Central memory CD8-positive, alpha-beta T cell (primary cell): ENCODE results near the gene CBX7.

Experiments used
- ATAC-seq: fragments of 150-1000 bp; cut with Tn5 transposase; replicated peaks from 2 replicates; pipeline ENCODE4 v1.10.0; 2022; ENCODE audit warnings: mild to moderate bottlenecking, moderate FRiP score, moderate number of reproducible peaks; ENCODE audit not compliant: poor library complexity, severe bottlenecking; ENCODE audit errors: extremely low read depth
- DNase-seq, 2 donors: peaks; one replicate each; pipeline ENCODE4 v3.0.0; 2021; ENCODE audit warnings: low spot score in 2 of 2
- H3K27ac Mint-ChIP-seq: one replicate; pipeline ENCODE4 v1.8.0; 2022; ENCODE audit warnings: low read depth, mild to moderate bottlenecking, moderate library complexity, mixed read lengths
- H3K27me3 Mint-ChIP-seq: one replicate; pipeline ENCODE4 v1.8.0; 2022; ENCODE audit warnings: mixed read lengths
- H3K36me3 Mint-ChIP-seq: one replicate; pipeline ENCODE4 v1.8.0; 2022; ENCODE audit warnings: mild to moderate bottlenecking, moderate library complexity, mixed read lengths; ENCODE audit not compliant: insufficient read depth
- H3K4me1 Mint-ChIP-seq: one replicate; pipeline ENCODE4 v1.8.0; 2022; ENCODE audit warnings: mixed read lengths
- H3K4me3 Mint-ChIP-seq: one replicate; pipeline ENCODE4 v1.8.0; 2022; ENCODE audit warnings: mild to moderate bottlenecking, moderate library complexity, mixed read lengths
- H3K9me3 Mint-ChIP-seq: one replicate; pipeline ENCODE4 v1.8.0; 2022; ENCODE audit warnings: mixed read lengths

Gene CBX7

DNA sequence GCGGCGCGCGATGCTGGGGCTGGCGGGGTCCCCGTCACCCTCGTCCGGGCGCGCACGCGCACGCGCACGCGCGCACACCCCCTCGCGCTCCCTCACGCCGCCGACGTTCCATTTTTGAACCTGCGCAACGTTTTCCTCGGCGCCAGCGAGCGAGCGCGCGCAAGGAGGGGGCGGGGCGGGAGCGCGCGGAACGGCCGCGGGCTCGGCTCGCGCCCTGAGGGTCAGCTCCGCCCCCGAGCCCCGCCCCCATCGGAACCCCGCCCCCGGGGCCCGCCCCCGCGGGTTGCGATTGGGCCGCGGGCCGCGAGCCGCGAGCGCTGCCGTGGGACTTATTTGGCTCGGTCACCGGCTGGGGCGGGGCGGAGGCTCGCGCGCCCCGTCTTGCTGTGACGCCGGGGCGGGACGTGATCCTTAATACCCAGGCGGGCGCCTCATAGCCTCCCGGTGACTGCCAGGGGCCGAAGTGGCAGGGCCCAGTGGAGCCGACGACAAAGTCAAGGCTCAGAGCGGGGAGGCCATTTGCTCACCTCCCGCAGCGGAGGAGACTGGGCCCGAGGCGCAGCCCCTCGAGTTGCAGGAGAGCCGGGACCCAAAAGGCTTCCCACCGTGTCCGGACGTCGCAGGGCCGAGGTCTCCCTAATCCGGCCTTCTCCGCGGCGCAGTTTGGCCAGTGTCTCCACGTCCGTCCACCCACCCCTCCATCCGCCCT, at the start of gene CBX7:
CBX7 (minus strand) TSS at position 170 of the 709 bp plus-strand sequence. CDS start 236 bp downstream, outside the sequence.
- H3K27me3 Mint-ChIP-seq: peaks cover 17% of the 10 kb centered on the region
- H3K4me3 Mint-ChIP-seq: peak within 1 kb of the TSS; percentile 95
- peak within 1 kb of the TSS; percentile 94 for H3K27ac Mint-ChIP-seq
- peaks cover 41% of the 10 kb centered on the region for H3K4me1 Mint-ChIP-seq
- ATAC-seq: peak; percentile 84
- no peaks in the 10 kb centered on the region for H3K36me3 Mint-ChIP-seq
- DNase-seq: peak; percentile 83 to 90
- H3K9me3 Mint-ChIP-seq: no peaks in the 10 kb centered on the region

DNA sequence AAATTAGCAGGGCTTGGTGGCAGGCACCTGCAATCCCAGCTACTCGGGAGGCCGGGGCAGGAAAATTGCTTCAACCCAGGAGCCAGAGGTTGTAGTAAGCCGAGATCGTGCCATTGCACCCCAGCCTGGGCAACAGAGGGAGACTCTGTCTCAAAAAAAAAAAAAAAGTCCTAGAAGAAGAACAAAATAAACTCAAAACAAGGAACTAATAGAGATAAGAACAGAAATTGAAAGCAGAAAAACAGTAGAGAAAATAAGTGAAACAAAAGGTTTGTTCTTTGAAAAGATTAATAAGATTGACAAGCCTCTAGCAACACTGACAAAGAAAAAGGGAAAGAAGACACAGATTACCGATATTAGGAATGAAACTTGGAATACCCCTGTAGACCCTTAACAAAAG, 45.1 kb upstream of the CBX7 start:
- Mint-ChIP-seq H3K36me3 (peaks cover 6% of the 10 kb centered on the region), H3K9me3 (no peaks in the 10 kb centered on the region)
- ATAC-seq: no peak

DNA sequence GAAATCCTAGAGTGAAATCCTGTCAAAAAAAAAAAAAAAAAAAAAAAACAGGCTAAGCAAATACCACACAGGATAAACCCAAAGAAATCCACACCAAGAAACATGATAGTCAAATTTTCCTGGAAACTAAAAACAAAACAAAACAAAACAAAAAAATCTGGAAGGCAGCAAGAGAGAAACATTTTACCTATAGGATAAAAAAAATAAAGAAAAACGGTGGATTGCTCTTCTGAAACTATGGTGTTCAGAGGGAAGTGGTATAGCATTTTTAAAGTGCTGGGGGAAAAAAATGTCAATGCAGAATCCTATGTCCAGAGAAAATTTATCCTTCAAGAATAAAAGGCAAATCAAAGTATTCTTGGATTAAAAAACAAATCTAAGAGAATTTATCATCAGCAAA, 41.6 kb upstream of the CBX7 start:
- DNase-seq: no peak
- Mint-ChIP-seq H3K9me3 (no peaks in the 10 kb centered on the region), H3K4me1 (no peaks in the 10 kb centered on the region), H3K27me3 (no peaks in the 10 kb centered on the region), H3K4me3 (no peak overlapping the region), H3K36me3 (peaks cover 7% of the 10 kb centered on the region), H3K27ac (peak overlapping the region; percentile 19)
- ATAC-seq: no peak

More for the DNA sequence above, 45.1 kb upstream of the CBX7 start:
- H3K4me1 Mint-ChIP-seq: no peaks in the 10 kb centered on the region
- DNase-seq: no peak
- H3K27me3 Mint-ChIP-seq: no peaks in the 10 kb centered on the region
- H3K27ac Mint-ChIP-seq: peak overlapping the region; percentile 54
- no peak overlapping the region for H3K4me3 Mint-ChIP-seq

DNA sequence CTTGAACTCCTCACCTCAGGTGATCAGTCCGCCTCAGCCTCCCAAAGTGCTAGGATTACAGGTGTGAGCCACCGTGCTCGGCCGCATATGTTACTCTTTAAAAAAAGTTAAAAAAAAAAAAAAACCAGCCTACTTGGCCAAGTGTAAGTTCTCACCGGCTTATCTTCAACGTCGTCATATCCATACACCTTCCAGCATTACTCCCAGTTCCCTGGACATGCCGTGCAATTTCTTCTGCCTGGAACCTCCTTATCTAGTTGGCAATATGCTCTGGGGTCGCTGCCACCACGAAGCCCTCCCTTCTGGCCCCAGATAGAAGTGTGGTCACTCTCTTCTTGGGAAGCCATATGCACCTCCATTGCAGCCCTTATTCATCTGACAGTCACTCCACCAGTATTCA, 36.3 kb upstream of the CBX7 start:
- no peaks in the 10 kb centered on the region for H3K4me1 Mint-ChIP-seq
- H3K4me3 Mint-ChIP-seq: no peak overlapping the region
- no peak overlapping the region for H3K27ac Mint-ChIP-seq
- H3K27me3 Mint-ChIP-seq: no peaks in the 10 kb centered on the region
- no peak for DNase-seq
- peaks cover 1% of the 10 kb centered on the region for H3K36me3 Mint-ChIP-seq
- H3K9me3 Mint-ChIP-seq: no peaks in the 10 kb centered on the region
- ATAC-seq: no peak

DNA sequence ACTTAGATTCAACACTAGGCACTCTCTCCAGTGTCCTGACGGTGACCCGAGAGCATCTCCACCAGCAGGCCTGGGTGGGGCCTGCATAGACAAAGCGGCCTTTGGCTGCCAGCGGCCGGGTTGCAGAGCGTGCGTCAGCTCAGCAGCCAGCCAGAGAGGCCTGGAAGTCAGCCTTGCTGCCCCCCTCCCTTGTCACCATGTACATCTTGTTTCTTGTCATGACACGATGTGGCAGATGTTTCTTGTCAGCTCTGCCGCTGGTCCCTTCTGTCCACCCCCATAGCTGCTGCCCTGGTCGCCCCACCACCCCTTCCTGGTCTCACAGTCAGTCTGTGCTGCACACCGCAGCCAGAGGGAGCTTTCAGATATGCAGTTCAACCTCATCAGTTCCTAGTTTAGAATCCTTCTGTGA, 33.1 kb upstream of the CBX7 start:
- ATAC-seq: no peak
- no peak overlapping the region for H3K4me3 Mint-ChIP-seq
- H3K27me3 Mint-ChIP-seq: no peaks in the 10 kb centered on the region
- no peak for DNase-seq
- no peak overlapping the region for H3K27ac Mint-ChIP-seq
- H3K4me1 Mint-ChIP-seq: peaks cover 17% of the 10 kb centered on the region
- no peaks in the 10 kb centered on the region for H3K9me3 Mint-ChIP-seq
- H3K36me3 Mint-ChIP-seq: no peaks in the 10 kb centered on the region

DNA sequence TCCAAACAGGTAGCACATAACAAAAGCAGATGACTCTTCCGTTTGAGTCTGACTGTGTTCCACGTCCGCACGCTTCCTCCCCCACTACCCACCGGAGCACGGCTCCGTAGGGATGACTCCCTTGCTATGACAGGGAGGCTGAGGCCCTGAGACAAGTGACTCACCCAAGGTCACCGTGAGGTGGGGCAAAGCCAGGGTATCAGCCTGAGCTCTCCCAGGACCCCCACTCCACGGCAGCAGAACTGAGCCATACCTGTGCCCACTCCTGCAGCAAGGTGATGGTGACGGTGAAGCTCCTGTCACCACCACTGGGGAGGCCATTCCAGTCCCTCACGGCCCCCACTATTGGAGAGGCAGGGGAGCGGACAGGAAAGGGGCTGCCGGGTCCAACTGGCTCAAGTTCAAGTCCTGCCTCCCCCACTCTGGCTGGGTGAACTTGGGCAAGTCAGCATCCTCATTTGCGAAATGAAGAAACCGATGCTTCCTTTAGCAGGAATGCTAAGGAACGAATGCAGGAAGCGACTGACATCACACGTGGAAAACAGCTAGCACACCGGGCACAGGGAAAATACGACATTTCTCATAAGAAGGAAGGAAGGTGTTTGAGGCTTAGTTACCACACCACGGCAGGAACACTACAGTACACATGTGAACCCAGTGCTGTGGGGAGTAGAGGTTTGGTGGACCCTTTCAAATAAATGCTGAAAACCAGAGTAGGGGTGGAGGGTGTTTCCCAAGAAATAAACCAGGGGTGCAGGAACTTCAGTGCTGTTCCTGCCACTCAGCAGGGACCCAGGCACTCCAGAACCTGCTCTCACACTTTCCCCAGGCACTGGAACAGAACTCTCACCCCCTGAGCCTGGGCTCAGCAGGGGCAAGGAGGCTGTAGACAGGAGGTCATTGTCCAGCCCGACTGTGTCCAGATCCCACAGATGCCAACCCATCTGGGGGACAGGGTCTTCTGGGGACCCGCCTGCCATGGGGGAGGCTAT, 32.4 kb upstream of the CBX7 start:
- H3K27me3 Mint-ChIP-seq: no peaks in the 10 kb centered on the region
- ATAC-seq: no peak

DNA sequence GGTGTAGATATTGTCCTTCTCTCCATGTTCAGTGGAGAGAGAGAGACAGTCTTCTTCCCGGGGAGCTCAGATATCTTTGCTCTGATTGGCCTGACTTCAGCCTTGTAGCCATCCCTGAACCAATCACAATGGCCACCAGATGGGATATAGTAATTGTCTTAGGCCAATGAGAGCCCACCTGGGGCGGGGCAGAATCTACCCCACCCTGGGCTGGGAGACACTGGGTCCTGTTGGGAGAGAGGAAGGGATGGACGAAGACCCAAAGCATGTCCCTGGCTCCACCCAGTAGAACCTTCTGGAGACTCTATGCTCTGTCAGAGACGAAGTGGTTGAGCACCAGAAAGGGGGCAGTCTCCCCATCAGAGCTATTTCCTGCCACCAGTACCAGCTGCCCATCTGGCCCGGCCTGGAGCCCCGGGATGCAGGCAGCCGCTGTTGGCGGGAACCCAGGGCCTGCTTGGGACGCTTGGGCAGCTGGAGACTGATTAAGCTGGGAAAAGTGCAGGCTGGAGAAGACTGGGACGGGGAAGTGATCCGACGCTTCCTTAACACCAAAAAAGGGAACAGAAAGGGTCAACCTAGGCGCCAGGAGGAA, 31.6 kb upstream of the CBX7 start:
- DNase-seq: no peak
- H3K27ac Mint-ChIP-seq: no peak overlapping the region
- no peaks in the 10 kb centered on the region for H3K9me3 Mint-ChIP-seq
- no peak for ATAC-seq
- H3K36me3 Mint-ChIP-seq: no peaks in the 10 kb centered on the region
- no peaks in the 10 kb centered on the region for H3K27me3 Mint-ChIP-seq
- no peak overlapping the region for H3K4me3 Mint-ChIP-seq
- peaks cover 25% of the 10 kb centered on the region for H3K4me1 Mint-ChIP-seq

More for the DNA sequence above, 32.4 kb upstream of the CBX7 start:
- Mint-ChIP-seq H3K27ac (no peak overlapping the region), H3K4me3 (no peak overlapping the region), H3K4me1 (peaks cover 19% of the 10 kb centered on the region), H3K9me3 (no peaks in the 10 kb centered on the region), H3K36me3 (no peaks in the 10 kb centered on the region)
- DNase-seq: no peak

DNA sequence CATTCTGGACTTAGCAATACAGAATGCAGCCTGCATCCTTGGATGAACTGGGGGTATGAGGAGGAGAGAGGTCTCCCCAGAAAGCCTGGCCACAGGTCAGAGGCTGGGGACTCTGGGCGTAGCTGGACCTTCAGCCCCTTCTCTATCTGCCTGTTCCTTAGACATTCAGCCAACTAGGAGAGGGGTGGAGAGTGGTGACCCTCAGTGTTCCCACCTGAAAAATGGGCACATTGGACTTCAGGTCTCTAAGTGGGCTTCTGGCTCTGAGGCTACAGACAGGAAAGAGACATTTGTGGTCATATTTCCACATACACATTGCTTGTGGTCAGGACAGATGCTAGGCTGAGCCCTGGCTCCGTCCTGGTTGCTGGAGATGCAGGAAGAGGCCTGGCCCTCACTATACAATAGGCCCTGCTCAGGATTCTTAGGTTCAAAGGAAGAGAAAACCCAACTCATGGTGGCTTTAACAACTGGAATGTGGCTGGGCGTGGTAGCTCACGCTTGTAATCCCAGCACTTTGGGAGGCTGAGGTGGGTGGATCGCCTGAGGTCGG, 30.1 kb upstream of the CBX7 start:
- H3K4me1 Mint-ChIP-seq: peaks cover 40% of the 10 kb centered on the region
- ATAC-seq (no peak), DNase-seq (no peak)
- H3K27me3 Mint-ChIP-seq: no peaks in the 10 kb centered on the region
- H3K27ac Mint-ChIP-seq: no peak overlapping the region
- H3K4me3 Mint-ChIP-seq: no peak overlapping the region
- H3K9me3 Mint-ChIP-seq: no peaks in the 10 kb centered on the region
- H3K36me3 Mint-ChIP-seq: no peaks in the 10 kb centered on the region

DNA sequence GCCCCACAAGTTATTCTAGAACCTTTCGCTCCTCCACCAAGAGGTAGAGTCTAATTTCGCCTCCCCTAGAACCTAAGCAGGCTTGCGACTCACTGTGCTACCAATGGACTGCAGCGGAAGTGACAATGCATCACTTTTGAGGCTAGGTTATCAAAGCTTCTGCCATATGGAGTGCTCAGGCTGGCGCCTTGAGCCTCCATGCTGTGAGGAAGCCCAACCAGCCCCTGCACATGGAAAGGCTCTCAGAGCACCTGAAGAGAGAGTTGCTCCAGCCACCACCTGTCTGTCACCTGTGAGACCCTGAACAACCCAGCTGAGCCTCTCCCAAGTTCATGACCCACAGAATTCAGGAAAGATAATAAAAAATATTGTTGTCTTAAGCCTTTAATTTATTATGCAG, 29.3 kb upstream of the CBX7 start:
- Mint-ChIP-seq H3K4me3 (no peak overlapping the region), H3K4me1 (peaks cover 45% of the 10 kb centered on the region), H3K27me3 (no peaks in the 10 kb centered on the region), H3K36me3 (peaks cover under 1% of the 10 kb centered on the region), H3K27ac (no peak overlapping the region), H3K9me3 (no peaks in the 10 kb centered on the region)
- ATAC-seq (no peak), DNase-seq (no peak)

DNA sequence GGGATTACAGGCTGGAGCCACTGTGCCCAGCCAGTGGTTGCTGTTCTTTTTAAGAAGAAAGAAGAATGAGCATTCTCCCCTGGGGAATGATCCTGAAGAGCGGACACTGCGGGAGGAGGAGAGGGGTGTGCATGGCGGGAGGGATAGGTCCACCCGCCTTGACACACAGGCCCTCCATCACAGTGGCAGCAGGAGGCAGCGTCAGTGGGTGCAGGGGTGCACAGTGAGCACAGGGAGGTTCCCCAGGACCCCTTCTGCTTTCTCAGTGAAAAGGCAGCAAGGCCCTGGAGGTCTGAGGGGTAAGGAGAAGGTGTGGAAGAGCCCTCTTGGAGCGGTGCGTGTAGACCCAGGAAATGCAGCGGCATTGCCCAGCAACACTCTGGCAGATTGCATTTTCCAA, 28.9 kb upstream of the CBX7 start:
- Mint-ChIP-seq H3K4me1 (peaks cover 45% of the 10 kb centered on the region), H3K27me3 (no peaks in the 10 kb centered on the region), H3K4me3 (no peak overlapping the region), H3K27ac (no peak overlapping the region), H3K36me3 (peaks cover 4% of the 10 kb centered on the region), H3K9me3 (no peaks in the 10 kb centered on the region)
- DNase-seq (no peak), ATAC-seq (no peak)

DNA sequence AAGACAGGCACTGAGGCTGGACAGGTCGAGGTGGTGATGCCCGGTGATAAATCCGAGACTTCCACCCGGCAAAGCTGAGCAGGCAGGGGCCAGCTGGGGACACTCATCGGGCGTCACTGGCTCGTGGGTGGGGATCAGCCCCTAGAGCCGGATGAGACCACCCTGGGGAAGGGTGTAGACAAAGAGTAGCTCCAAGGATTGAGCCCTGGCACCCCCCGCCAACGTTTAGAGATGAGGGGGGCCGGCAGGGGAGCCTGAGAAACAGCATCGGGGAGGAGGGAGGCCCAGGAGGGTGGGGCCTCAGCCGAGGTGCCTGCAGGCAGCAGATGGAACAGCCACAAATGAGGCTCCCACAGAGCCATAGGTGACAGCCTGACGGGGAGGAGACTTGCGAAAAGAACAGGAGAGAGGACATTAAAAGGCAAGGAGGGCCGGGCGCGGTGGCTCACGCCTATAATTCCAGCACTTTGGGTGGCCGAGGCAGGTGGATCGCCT, 27.4 kb upstream of the CBX7 start:
- Mint-ChIP-seq H3K4me3 (no peak overlapping the region), H3K4me1 (peaks cover 54% of the 10 kb centered on the region), H3K9me3 (no peaks in the 10 kb centered on the region), H3K27me3 (no peaks in the 10 kb centered on the region), H3K27ac (peak overlapping the region; percentile 71), H3K36me3 (peaks cover 6% of the 10 kb centered on the region)
- ATAC-seq (no peak), DNase-seq (no peak)

DNA sequence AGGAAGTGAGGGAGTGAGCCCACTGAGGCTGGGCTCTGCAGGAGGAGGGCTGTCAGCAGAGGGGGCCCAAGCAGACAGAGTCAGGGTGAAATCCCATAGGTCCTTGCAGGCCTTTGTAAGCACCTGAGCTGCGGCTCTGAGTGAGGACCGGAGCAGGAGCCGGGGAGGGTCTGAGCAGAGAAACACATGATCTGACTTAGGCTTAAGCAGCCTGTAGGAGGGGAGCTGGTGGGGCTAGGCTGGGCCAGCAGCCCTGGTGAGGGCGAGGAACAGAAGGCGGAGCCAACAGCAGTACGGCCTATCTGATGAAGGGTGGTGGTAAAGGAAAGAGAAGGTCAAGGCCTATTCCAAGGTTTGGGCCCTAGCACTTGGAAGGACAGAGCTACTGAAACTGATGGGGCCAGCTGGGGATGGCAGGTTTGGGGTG, 26.9 kb upstream of the CBX7 start:
- Mint-ChIP-seq H3K4me3 (no peak overlapping the region), H3K27me3 (no peaks in the 10 kb centered on the region), H3K36me3 (peaks cover 10% of the 10 kb centered on the region), H3K9me3 (no peaks in the 10 kb centered on the region), H3K4me1 (peaks cover 58% of the 10 kb centered on the region), H3K27ac (peak overlapping the region; percentile 71)
- no peak for ATAC-seq
- no peak for DNase-seq
